Caco-2 (cell line): ENCODE measurements around the gene CYS1. TPM values are rescaled to one million over a fixed set of nuclear protein-coding genes. Genes with fewer than 3 reads are reported as not detected.
A peak's percentile ranks its signal among the peaks of the same experiment; 100 is the strongest.

ENCODE experiments used
- BruUV-seq: library from RNA; stranded (reverse); fragments of 400-500 nt; replicated peaks from 2 replicates; lab custom pipeline; 2021; lab: Mats Ljungman, UMichigan
- CTCF ChIA-PET: fragments of 300-600 bp; sonication (Branson Sonifier 250); formaldehyde crosslinking; loops from one replicate; lab custom pipeline; 2022; ENCODE audit warnings: antibody characterized with exemption; lab: Charles Lee
- POLR2A ChIA-PET: fragments of 300-600 bp; sonication (Branson Sonifier 250); formaldehyde crosslinking; loops from one replicate; lab custom pipeline; 2022; ENCODE audit warnings: antibody characterized with exemption; lab: Charles Lee
- DNase-seq, 2 experiments: peaks; one replicate each; pipeline versions ENCODE4 v3.0.0 to v3.0.0-alpha.2; 2020 to 2022
- H3K27me3 ChIP-seq: replicated peaks from 2 replicates; pipeline ENCODE4 v1.6.0; 2011; ENCODE audit warnings: low read length; ENCODE audit not compliant: control insufficient read depth, insufficient read depth
- H3K36me3 ChIP-seq: 2 replicates; pipeline ENCODE4 v1.5.1; 2011; ENCODE audit warnings: low read length; ENCODE audit not compliant: control insufficient read depth, insufficient read depth
- H3K4me1 ChIP-seq: fragments of 250-450 bp; sonication (Bioruptor Pico); 2 replicates; pipeline ENCODE4 v1.5.1; 2020; ENCODE audit warnings: mild to moderate bottlenecking
- H3K4me3 ChIP-seq: 2 replicates; pipeline ENCODE4 v1.5.1; 2011; ENCODE audit warnings: low read depth, mild to moderate bottlenecking, control low read depth, low read length
- H3K9me3 ChIP-seq: fragments of 250-450 bp; sonication (Bioruptor Pico); 2 replicates; pipeline ENCODE4 v1.5.1; 2020; ENCODE audit warnings: mild to moderate bottlenecking, moderate library complexity
- H3K27ac Mint-ChIP-seq: one replicate; pipeline ENCODE4 v1.8.0; 2022; ENCODE audit warnings: mixed read lengths; ENCODE audit not compliant: unreplicated experiment
- H3K27me3 Mint-ChIP-seq: one replicate; pipeline ENCODE4 v1.8.0; 2022; ENCODE audit warnings: mixed read lengths; ENCODE audit not compliant: insufficient read depth, unreplicated experiment
- H3K36me3 Mint-ChIP-seq: one replicate; pipeline ENCODE4 v1.8.0; 2022; ENCODE audit warnings: mild to moderate bottlenecking, mixed read lengths; ENCODE audit not compliant: insufficient read depth, unreplicated experiment
- H3K4me1 Mint-ChIP-seq: one replicate; pipeline ENCODE4 v1.8.0; 2022; ENCODE audit warnings: low read depth, mixed read lengths; ENCODE audit not compliant: unreplicated experiment
- H3K4me3 Mint-ChIP-seq: one replicate; pipeline ENCODE4 v1.8.0; 2022; ENCODE audit warnings: mild to moderate bottlenecking, moderate library complexity, mixed read lengths; ENCODE audit not compliant: unreplicated experiment
- H3K9me3 Mint-ChIP-seq: one replicate; pipeline ENCODE4 v1.8.0; 2022; ENCODE audit warnings: mixed read lengths; ENCODE audit not compliant: unreplicated experiment
- intact Hi-C: fragments of 100-400 bp; cut with micrococcal nuclease; formaldehyde crosslinking; loops from one replicate; pipeline ENCODE4 v1.10.0; 2022; ENCODE audit not compliant: unreplicated experiment
- total RNA-seq: library from RNA; stranded (reverse); gene quantifications from 2 replicates; pipeline ENCODE4 v1.2.3, GENCODE V29; 2022
- TF ChIP-seq, protein P1 (sequence below), 2 experiments: fragments of 200-600 bp in 1 of 2; IDR thresholded peaks; 1 replicate in 1 of 2; 2 replicates in 1 of 2; pipeline versions ENCODE4 v1.5.1 to v1.8.0; 2011 to 2022; ENCODE audit warnings: antibody characterized with exemption in 1 of 2, control low read depth in 1 of 2, inconsistent platforms in 1 of 2, low read depth in 1 of 2, low read length in 1 of 2, mild to moderate bottlenecking in 1 of 2, moderate library complexity in 1 of 2; ENCODE audit not compliant: insufficient read depth in 1 of 2, severe bottlenecking in 1 of 2, unreplicated experiment in 1 of 2

The CYS1 gene
- total RNA-seq, 1 experiment from 2014 or later = 1.4 TPM

DNA sequence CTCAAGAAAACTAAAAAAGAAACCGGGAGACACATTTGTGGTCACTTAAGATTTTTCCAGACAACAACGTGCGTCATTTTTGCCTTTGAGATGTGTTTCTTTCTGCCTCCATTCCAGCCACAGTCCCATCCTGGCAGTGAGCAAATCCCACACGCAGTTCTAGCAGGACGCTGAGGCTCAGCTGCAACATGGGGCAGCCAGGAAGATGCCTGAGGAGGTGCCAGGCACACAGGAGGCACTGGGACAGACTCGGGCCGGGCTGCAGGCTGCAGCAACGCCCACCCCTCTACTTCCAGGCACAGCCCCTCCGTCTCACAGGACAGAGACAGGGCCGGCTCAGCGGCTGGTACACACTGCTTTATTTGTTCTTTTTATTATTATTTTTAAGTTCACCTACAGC, 23.8 kb downstream of the CYS1 start:
- TF ChIP-seq, protein P1, sequence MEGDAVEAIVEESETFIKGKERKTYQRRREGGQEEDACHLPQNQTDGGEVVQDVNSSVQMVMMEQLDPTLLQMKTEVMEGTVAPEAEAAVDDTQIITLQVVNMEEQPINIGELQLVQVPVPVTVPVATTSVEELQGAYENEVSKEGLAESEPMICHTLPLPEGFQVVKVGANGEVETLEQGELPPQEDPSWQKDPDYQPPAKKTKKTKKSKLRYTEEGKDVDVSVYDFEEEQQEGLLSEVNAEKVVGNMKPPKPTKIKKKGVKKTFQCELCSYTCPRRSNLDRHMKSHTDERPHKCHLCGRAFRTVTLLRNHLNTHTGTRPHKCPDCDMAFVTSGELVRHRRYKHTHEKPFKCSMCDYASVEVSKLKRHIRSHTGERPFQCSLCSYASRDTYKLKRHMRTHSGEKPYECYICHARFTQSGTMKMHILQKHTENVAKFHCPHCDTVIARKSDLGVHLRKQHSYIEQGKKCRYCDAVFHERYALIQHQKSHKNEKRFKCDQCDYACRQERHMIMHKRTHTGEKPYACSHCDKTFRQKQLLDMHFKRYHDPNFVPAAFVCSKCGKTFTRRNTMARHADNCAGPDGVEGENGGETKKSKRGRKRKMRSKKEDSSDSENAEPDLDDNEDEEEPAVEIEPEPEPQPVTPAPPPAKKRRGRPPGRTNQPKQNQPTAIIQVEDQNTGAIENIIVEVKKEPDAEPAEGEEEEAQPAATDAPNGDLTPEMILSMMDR (IDR thresholded peaks at IDR 0.05; ENCODE audit: insufficient read depth in 1 of 2, low read depth in 1 of 2, low read length in 1 of 2, severe bottlenecking in 1 of 2, unreplicated experiment in 1 of 2) = no peak
- no peak overlapping the region for H3K4me3 ChIP-seq
- no peaks in the 10 kb centered on the region for H3K9me3 ChIP-seq
- Mint-ChIP-seq H3K9me3 (no peaks in the 10 kb centered on the region), H3K4me3 (peak overlapping the region; percentile 71), H3K27me3 (no peaks in the 10 kb centered on the region), H3K4me1 (peaks cover 14% of the 10 kb centered on the region), H3K27ac (peak overlapping the region; percentile 71), H3K36me3 (peaks cover 31% of the 10 kb centered on the region)
- intact Hi-C loops = no loop called here
- POLR2A ChIA-PET = interaction anchor here (0.8 to 1.5 kb wide), 3 partner anchors 8 to 391 kb away, joined by 3 to 10 read pairs (median 7); partner anchors contain the start of genes ODC1 and TAF1B
- peaks cover 13% of the 10 kb centered on the region for H3K4me1 ChIP-seq
- no peak for DNase-seq
- peaks cover 2% of the 10 kb centered on the region for H3K36me3 ChIP-seq
- BruUV-seq = no TSS peak
- CTCF ChIA-PET = interaction anchor here (0.8 to 2.4 kb wide), 8 partner anchors 8 to 378 kb away, joined by 3 to 31 read pairs (median 17); partner anchors contain the start of gene KLF11
- no peaks in the 10 kb centered on the region for H3K27me3 ChIP-seq

DNA sequence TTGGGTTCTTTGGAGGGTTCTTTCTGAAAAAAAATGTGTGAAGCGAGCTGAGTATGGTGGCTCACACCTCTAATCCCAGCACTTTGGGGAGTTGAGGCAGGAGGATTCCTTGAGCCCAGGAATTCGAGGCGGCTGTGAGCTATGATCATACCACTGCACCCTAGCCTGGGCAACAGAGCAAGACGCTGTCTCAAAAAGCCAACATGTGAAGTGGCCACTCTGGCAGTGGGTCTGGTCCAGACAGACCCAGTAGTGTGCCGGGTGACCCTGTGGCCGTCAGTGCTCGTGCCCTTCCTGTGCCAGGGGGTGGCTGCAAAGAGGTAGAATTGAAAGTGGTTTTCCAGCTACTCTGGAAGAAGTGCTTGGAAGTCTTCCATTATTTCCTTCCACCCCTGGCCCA, 25.2 kb downstream of the CYS1 start:
- CTCF ChIA-PET = no interaction called here
- Histone ChIP-seq H3K9me3 (no peaks in the 10 kb centered on the region), H3K36me3 (peaks cover 2% of the 10 kb centered on the region), H3K4me1 (peaks cover 13% of the 10 kb centered on the region), H3K4me3 (no peak overlapping the region), H3K27me3 (no peaks in the 10 kb centered on the region)
- TF ChIP-seq, protein P1 (IDR thresholded peaks at IDR 0.05; ENCODE audit: insufficient read depth in 1 of 2, low read depth in 1 of 2, low read length in 1 of 2, severe bottlenecking in 1 of 2, unreplicated experiment in 1 of 2) = no peak
- Mint-ChIP-seq H3K9me3 (no peaks in the 10 kb centered on the region), H3K36me3 (peaks cover 38% of the 10 kb centered on the region), H3K4me1 (peaks cover 14% of the 10 kb centered on the region), H3K27ac (no peak overlapping the region), H3K27me3 (no peaks in the 10 kb centered on the region), H3K4me3 (no peak overlapping the region)
- intact Hi-C loops = no loop called here
- POLR2A ChIA-PET = no interaction called here
- no peak for DNase-seq
- BruUV-seq = no TSS peak

DNA sequence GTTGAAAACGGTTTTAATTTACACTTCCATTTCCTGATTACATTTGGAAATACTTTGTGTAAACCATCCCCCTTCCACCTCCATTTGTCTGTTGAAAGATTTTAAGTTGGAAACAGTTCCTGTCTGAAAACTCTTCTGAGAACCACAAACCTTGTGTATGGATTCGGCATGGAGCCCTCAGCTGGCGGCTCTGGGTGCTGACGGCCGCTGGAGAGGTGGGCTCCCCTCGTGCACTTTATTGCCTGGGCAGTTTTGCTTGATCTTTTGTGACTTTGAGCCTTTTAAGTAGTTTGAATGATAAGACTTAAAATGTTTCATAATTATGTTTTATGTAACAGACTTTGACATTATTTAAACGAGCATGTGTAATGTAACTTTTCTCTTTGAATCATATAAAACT, 25.8 kb downstream of the CYS1 start:
- Mint-ChIP-seq H3K4me1 (peaks cover 14% of the 10 kb centered on the region), H3K27ac (no peak overlapping the region), H3K9me3 (no peaks in the 10 kb centered on the region), H3K36me3 (peaks cover 42% of the 10 kb centered on the region), H3K4me3 (no peak overlapping the region), H3K27me3 (no peaks in the 10 kb centered on the region)
- intact Hi-C loops = no loop called here
- Histone ChIP-seq H3K9me3 (no peaks in the 10 kb centered on the region), H3K4me1 (peaks cover 13% of the 10 kb centered on the region), H3K36me3 (peaks cover 2% of the 10 kb centered on the region), H3K4me3 (no peak overlapping the region), H3K27me3 (no peaks in the 10 kb centered on the region)
- BruUV-seq = no TSS peak
- TF ChIP-seq, protein P1 (IDR thresholded peaks at IDR 0.05; ENCODE audit: insufficient read depth in 1 of 2, low read depth in 1 of 2, low read length in 1 of 2, severe bottlenecking in 1 of 2, unreplicated experiment in 1 of 2) = no peak
- no peak for DNase-seq
- POLR2A ChIA-PET = no interaction called here
- CTCF ChIA-PET = no interaction called here
